Measurements from ENCODE around the gene ABCB11. TPM values are rescaled to one million over a fixed set of nuclear protein-coding genes. Genes with fewer than 3 reads are reported as not detected.
"Not testable (repeated sequence)": the region's sequence is repeated elsewhere in the genome, so short reads cannot be mapped to it uniquely, and the experiment has no call there.

ABCB11 gene
- total and polyA plus RNA-seq, 2 donors, result 0.04 to 0.11 TPM

DNA sequence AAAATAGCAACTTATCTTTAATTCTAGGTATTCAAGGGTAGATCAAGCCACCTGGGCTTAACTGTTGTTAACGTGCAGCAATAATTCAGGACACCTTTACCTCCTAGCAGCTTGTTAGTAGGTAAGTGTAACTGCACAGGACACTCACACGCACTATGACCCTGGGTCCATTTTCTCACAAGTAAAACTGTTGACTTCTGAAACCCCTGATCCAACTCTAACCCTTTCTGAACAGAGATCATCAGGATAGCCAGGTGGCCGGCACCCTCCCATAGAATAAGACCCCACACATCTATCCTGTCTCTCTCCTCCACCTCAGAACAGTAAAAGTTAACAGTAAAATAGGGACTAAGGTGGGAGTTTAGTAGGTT lies 141.5 kb downstream of the ABCB11 start:
- DNase-seq (ENCODE audit: extremely low spot score), result no peak
- Histone ChIP-seq H3K27ac (ENCODE audit: low read depth) (no peak overlapping the region), H3K4me3 (ENCODE audit: low read depth, low read length) (no peak overlapping the region), H3K36me3 (ENCODE audit: insufficient read depth) (no peaks in the 10 kb centered on the region), H3K4me1 (ENCODE audit: insufficient read depth) (no peaks in the 10 kb centered on the region)
- WGBS, result 27% methylated on average over 3 of the region's 3 CpGs

DNA sequence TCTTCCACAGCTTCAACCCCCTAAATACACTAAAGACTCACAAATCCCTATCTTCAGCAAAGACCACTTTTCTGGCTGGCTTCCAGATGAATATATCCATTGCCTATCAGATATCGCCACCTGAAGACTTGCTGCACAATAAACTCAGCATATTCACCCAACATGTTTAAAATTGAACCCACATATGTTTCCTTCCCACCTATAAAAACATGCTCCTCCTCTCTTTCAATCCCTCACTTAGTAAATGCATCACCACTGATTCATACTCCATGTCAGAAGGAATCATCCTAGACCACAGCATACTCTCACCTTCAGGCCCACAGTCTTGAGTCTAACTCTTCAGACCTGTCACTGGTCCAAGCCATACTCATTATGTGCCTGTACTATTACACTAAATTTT lies 146.1 kb downstream of the ABCB11 start:
- no peaks in the 10 kb centered on the region for H3K36me3 ChIP-seq (ENCODE audit: insufficient read depth)
- 98% methylated on average over 1 of the region's 1 CpG for WGBS
- no peaks in the 10 kb centered on the region for H3K4me1 ChIP-seq (ENCODE audit: insufficient read depth)
- no peak overlapping the region for H3K4me3 ChIP-seq (ENCODE audit: low read depth, low read length)
- H3K27ac ChIP-seq (ENCODE audit: low read depth), result no peak overlapping the region
- no peak for DNase-seq (ENCODE audit: extremely low spot score)

DNA sequence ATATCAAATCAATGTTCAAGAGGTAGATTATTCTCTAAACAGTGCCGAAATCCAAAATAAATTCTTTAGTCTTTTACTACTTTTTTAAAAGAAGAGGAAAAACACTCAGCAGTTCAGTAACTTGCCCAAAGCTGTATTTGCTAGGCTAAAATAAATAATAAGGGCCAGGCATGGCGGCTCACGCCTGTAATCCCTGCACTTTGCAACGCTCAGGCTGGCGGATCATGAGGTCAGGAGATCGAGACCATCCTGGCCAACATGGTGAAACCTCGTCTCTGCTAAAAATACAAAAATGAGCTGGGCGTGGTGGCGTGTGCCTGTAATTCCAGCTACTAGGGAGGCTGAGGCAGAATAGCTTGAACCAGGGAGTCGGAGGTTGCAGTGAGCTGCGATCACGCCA lies 149.0 kb downstream of the ABCB11 start:
- not testable (repeated sequence) for DNase-seq (ENCODE audit: extremely low spot score); H3K4me3 ChIP-seq (ENCODE audit: low read depth, low read length); H3K27ac ChIP-seq (ENCODE audit: low read depth); H3K4me1 ChIP-seq (ENCODE audit: insufficient read depth); H3K36me3 ChIP-seq (ENCODE audit: insufficient read depth)
- WGBS, result 97% methylated on average over 12 of the region's 12 CpGs

DNA sequence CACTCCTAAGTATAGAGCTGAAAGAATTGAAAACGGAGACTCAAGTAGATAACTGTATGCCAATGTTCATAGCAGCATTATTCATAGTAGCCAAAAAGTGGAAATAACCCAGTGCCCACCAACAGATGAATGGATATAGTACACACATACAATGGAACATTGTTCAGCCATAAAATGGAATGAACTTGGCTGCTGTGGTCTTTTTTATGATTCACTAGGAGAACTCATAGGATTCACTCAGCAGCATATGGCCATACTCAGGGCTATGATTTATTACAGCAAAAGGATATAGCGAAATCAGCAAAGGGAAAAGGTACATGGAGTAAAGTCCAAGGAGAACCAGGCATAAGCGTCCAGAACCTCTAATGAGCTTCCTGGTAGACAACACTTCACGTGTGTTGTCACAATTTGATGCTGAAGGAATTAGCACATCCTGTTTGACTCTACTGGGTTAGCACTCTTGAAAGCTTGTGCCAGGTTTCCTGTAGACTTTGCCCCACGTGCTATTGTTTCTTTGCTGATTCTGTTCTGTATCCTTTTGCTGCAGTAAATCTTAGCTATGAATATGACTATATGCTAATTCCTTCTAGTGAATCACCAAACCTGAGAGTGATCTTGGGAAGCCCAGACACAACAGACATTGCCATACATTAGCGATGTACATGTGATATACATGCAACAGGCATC lies 156.6 kb downstream of the ABCB11 start:
- Histone ChIP-seq H3K27ac (ENCODE audit: low read depth) (no peak overlapping the region), H3K4me1 (ENCODE audit: insufficient read depth) (no peaks in the 10 kb centered on the region)
- 91% methylated on average over 6 of the region's 6 CpGs for WGBS

DNA sequence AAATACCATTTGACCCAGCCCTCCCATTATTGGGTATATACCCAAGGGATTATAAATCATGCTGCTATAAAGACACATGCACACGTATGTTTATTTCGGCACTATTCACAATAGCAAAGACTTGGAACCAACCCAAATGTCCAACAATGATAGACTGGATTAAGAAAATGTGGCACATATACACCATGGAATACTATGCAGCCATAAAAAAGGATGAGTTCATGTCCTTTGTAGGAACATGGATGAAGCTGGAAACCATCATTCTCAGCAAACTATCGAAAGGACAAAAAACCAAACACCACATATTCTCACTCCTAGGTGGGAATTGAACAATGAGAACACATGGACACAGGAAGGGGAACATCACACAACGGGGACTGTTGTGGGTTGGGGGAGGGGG lies 160.3 kb downstream of the ABCB11 start:
- WGBS, result 97% methylated on average over 4 of the region's 4 CpGs
- not testable (repeated sequence) for DNase-seq (ENCODE audit: extremely low spot score); H3K27ac ChIP-seq (ENCODE audit: low read depth); H3K4me1 ChIP-seq (ENCODE audit: insufficient read depth); H3K4me3 ChIP-seq (ENCODE audit: low read depth, low read length); H3K36me3 ChIP-seq (ENCODE audit: insufficient read depth)

More for the DNA sequence above, 156.6 kb downstream of the ABCB11 start:
- DNase-seq (ENCODE audit: extremely low spot score), result no peak
- Histone ChIP-seq H3K36me3 (ENCODE audit: insufficient read depth) (no peaks in the 10 kb centered on the region), H3K4me3 (ENCODE audit: low read depth, low read length) (no peak overlapping the region)

Other genes with a start within 250 kb of the ABCB11 start
- 30.9 TPM for gene NOSTRIN, start 228.7 kb downstream of the ABCB11 start, total RNA-seq
- gene NOSTRIN, start 228.7 kb downstream of the ABCB11 start, polyA plus RNA-seq, result 10.6 TPM
- gene SPC25, start 140.9 kb downstream of the ABCB11 start, total RNA-seq, result 11.5 TPM
- 0.32 TPM for gene SPC25, start 140.9 kb downstream of the ABCB11 start, polyA plus RNA-seq
- gene G6PC2, start 130.0 kb downstream of the ABCB11 start, total RNA-seq, result not detected
- not detected for gene G6PC2, start 130.0 kb downstream of the ABCB11 start, polyA plus RNA-seq
- gene DHRS9, start 38.2 kb upstream of the ABCB11 start, total RNA-seq, result 0.69 TPM
- 0.54 TPM for gene DHRS9, start 38.2 kb upstream of the ABCB11 start, polyA plus RNA-seq

Measured in urinary bladder (tissue), 4 donors.